HEK293T (cell line): ENCODE data around the gene GMDS.

Experiments used
- BHLHE40 ChIP-seq: fragments of 450-650 bp; IDR thresholded peaks from 2 replicates; pipeline ENCODE4 v1.6.1; 2016; ENCODE audit warnings: mild to moderate bottlenecking, moderate library complexity, borderline replicate concordance
- NFRKB ChIP-seq: fragments of 450-650 bp; IDR thresholded peaks from 2 replicates; pipeline ENCODE4 v1.6.1; 2016; ENCODE audit warnings: mild to moderate bottlenecking, moderate library complexity
- SP1 ChIP-seq: fragments of 450-650 bp; IDR thresholded peaks from 2 replicates; pipeline ENCODE4 v1.6.1; 2017
- SUZ12 ChIP-seq: fragments of 450-650 bp; IDR thresholded peaks from 2 replicates; pipeline ENCODE4 v1.6.1; 2016; ENCODE audit warnings: mild to moderate bottlenecking

DNA sequence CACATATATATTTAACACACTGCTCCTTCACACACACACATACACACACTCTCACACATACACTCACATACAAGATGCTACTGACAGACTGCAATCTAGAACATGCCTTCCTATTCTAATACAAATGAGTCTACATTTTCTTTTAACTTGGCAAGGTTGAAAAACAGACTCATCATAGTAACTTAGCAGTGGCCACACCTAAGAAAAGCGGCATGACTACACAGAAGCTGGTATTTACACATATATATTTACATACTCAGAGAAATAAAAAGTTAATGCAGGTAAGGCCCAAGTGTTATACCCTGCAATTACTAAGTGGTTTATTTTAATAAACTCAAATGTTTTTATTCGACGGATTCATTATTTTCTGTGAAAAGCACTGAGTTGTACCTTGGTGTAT, 426.4 kb downstream of the GMDS start:
- TF ChIP-seq SP1 (no peak), SUZ12 (no peak), NFRKB (no peak), BHLHE40 (no peak)
